GM12878 (cell line): Measurements from ENCODE around the gene TSHR. TPM values are rescaled to one million over a fixed set of nuclear protein-coding genes. Genes with fewer than 3 reads are reported as not detected.
A peak's percentile ranks its signal among the peaks of the same experiment; 100 is the strongest.

ENCODE experiments used
- ATAC-seq: fragments of 200-7000 bp; cut with Tn5 transposase; 3 replicates; pipeline ENCODE4 v1.9.1; 2020; ENCODE audit warnings: mild to moderate bottlenecking, moderate library complexity
- BruUV-seq: library from RNA; stranded (reverse); fragments of 400-500 nt; replicated peaks from 2 replicates; lab custom pipeline; 2021; lab: Mats Ljungman, UMichigan
- CTCF ChIA-PET: fragments of 300-600 bp; sonication (Branson Sonifier 250); formaldehyde crosslinking; extraction: SDS; loops from one replicate; lab custom pipeline; 2021; ENCODE audit warnings: inconsistent platforms; lab: Yijun Ruan, JAX
- POLR2A ChIA-PET: fragments of 350-600 bp; formaldehyde crosslinking; extraction: SDS; loops from one replicate; lab custom pipeline; 2021; ENCODE audit warnings: inconsistent platforms; lab: Charles Lee
- RAD21 ChIA-PET: fragments of 300-600 bp; sonication (Branson Sonifier 250); formaldehyde crosslinking; loops from one replicate; lab custom pipeline; 2023; ENCODE audit warnings: antibody characterized with exemption; ENCODE audit not compliant: unreplicated experiment; lab: Charles Lee
- SMC1A ChIA-PET: fragments of 300-600 bp; sonication (Branson Sonifier 250); formaldehyde crosslinking; loops from one replicate; lab custom pipeline; 2023; ENCODE audit not compliant: unreplicated experiment, uncharacterized antibody; lab: Charles Lee
- DNase-seq: peaks from one replicate; pipeline ENCODE4 v3.0.0-alpha.2; 2011; ENCODE audit warnings: low read depth, low spot score
- FAIRE-seq: peaks from 3 replicates; lab custom pipeline; 2011; peaks lifted over from hg19 to GRCh38; lab: Jason Lieb, UNC
- H2AFZ ChIP-seq: 2 replicates; pipeline ENCODE4 v1.6.0; 2011; ENCODE audit warnings: low read depth, low read length, control low read depth; ENCODE audit not compliant: control insufficient read depth
- H3K27ac ChIP-seq: 2 replicates; pipeline ENCODE4 v1.5.1; 2011; ENCODE audit warnings: control low read depth; ENCODE audit not compliant: control insufficient read depth, insufficient read depth
- H3K27me3 ChIP-seq, 2 experiments: replicated peaks in 1 of 2; 2 replicates each; pipeline versions ENCODE4 v1.6.0 to v1.6.1; 2011; ENCODE audit warnings: low read length in 1 of 2; ENCODE audit not compliant: control insufficient read depth in 2 of 2, insufficient read depth in 2 of 2
- H3K36me3 ChIP-seq, 2 experiments: 2 replicates each; pipeline ENCODE4 v1.5.1; 2011; ENCODE audit warnings: low read length in 1 of 2; ENCODE audit not compliant: control insufficient read depth in 2 of 2, insufficient read depth in 2 of 2
- H3K4me1 ChIP-seq: 2 replicates; pipeline ENCODE4 v1.6.1; 2011; ENCODE audit warnings: mild to moderate bottlenecking, low read length, moderate library complexity, mixed read lengths; ENCODE audit not compliant: control insufficient read depth, insufficient read depth
- H3K4me2 ChIP-seq: 2 replicates; pipeline ENCODE4 v1.6.0; 2011; ENCODE audit warnings: control low read depth; ENCODE audit not compliant: control insufficient read depth, insufficient read depth
- H3K4me3 ChIP-seq: fragments of 200-600 bp; sonication (generic); 2 replicates; pipeline ENCODE4 v1.5.1; 2016
- H3K79me2 ChIP-seq: 2 replicates; pipeline ENCODE4 v1.6.0; 2011; ENCODE audit warnings: low read length; ENCODE audit not compliant: control insufficient read depth, insufficient read depth
- H3K9ac ChIP-seq: 2 replicates; pipeline ENCODE4 v1.8.0; 2011; ENCODE audit warnings: low read length, control low read depth, mixed read lengths; ENCODE audit not compliant: control insufficient read depth, insufficient read depth
- H3K9me3 ChIP-seq: replicated peaks from 3 replicates; pipeline ENCODE4 v1.5.1; 2011; ENCODE audit warnings: mild to moderate bottlenecking, low read length; ENCODE audit not compliant: control insufficient read depth, insufficient read depth
- H4K20me1 ChIP-seq: 2 replicates; pipeline ENCODE4 v1.6.0; 2011; ENCODE audit not compliant: control insufficient read depth, insufficient read depth
- CHD1 ChIP-seq: IDR thresholded peaks from 2 replicates; pipeline ENCODE4 v1.6.1; 2012; ENCODE audit warnings: low read depth, low read length, improper control_type of control experiment
- CHD4 ChIP-seq: fragments of 200-600 bp; sonication (generic); IDR thresholded peaks from 2 replicates; pipeline ENCODE4 v1.6.1; 2016; ENCODE audit warnings: mild to moderate bottlenecking
- CREB1 ChIP-seq: IDR thresholded peaks from 2 replicates; pipeline ENCODE4 v1.6.1; 2012; ENCODE audit warnings: low read depth, mild to moderate bottlenecking, inconsistent platforms
- IKZF1 ChIP-seq: fragments of 450-650 bp; conservative IDR thresholded peaks from 2 replicates; pipeline ENCODE4 v1.6.1; 2017; ENCODE audit warnings: antibody characterized with exemption, mild to moderate bottlenecking
- KLF5 ChIP-seq: fragments of 450-650 bp; IDR thresholded peaks from 2 replicates; pipeline ENCODE4 v1.6.1; 2014; ENCODE audit warnings: mild to moderate bottlenecking; ENCODE audit not compliant: partially characterized antibody
- NBN ChIP-seq: fragments of 450-650 bp; IDR thresholded peaks from 2 replicates; pipeline ENCODE4 v1.6.1; 2016
- NFYA ChIP-seq: IDR thresholded peaks from 2 replicates; pipeline ENCODE4 v1.6.1; 2011; ENCODE audit warnings: low read depth, mild to moderate bottlenecking, low read length, improper control_type of control experiment, borderline replicate concordance
- SREBF2 ChIP-seq: IDR thresholded peaks from 2 replicates; pipeline ENCODE4 v1.6.1; 2012; ENCODE audit warnings: mild to moderate bottlenecking, low read length
- ZBTB11 ChIP-seq: fragments of 450-650 bp; formaldehyde crosslinking; IDR thresholded peaks from 2 replicates; pipeline ENCODE4 v1.5.0; 2022; ENCODE audit warnings: mild to moderate bottlenecking, missing genetic modification characterization
- WGBS: methylation state at CpG from one replicate; pipeline ENCODE4 v1.1.6; 2016; ENCODE audit warnings: low lambda C conversion rate; ENCODE audit not compliant: insufficient replicate concordance, insufficient coverage; ENCODE audit errors: missing lambda C conversion rate; 5-methylcytosine and 5-hydroxymethylcytosine counted together
- in situ Hi-C: fragments of 300-500 bp; cut with MboI; formaldehyde crosslinking; loops from 9 replicates; pipeline ENCODE4 v1.14.3; 2018; ENCODE audit warnings: mixed read lengths
- intact Hi-C: fragments of 100-400 bp; cut with micrococcal nuclease; formaldehyde crosslinking; loops from one replicate; pipeline ENCODE4 v1.14.2; 2022; ENCODE audit not compliant: unreplicated experiment
- polyA plus RNA-seq, 11 experiments: library from polyadenylated mRNA; depleted of rRNA in 4 of 11; unstranded in 6 of 11; stranded (reverse) in 5 of 11; fragments of >200 nt; fragmentation: Nextera tagmentation in 4 of 11; fragmentation: Illumina TruSeq in 1 of 11; extraction: Ambion mirVana in 4 of 11; extraction: Trizol in 1 of 11; gene quantifications; 1 replicate in 1 of 11; 2 replicates in 10 of 11; pipeline versions ENCODE4 v1.2.1 to v1.2.3, GENCODE V29; 2011 to 2016; ENCODE audit warnings: inconsistent platforms in 2 of 11, missing spikeins in 2 of 11, low read depth in 1 of 11
- total RNA-seq, 4 experiments: library from RNA; depleted of rRNA in 3 of 4; stranded (reverse); fragments of >200 nt in 3 of 4; fragmentation: Illumina TruSeq in 1 of 4; extraction: Trizol in 1 of 4; gene quantifications; 2 replicates each; pipeline versions ENCODE4 v1.2.1 to v1.2.3, GENCODE V29; 2013 to 2021

The TSHR gene
- total and polyA plus RNA-seq, 10 of the 15 experiments (the other 5 are each of a cell fraction or from before 2014, with no cell fraction given): 0.06 to 0.31 TPM; not detected in 8

- Histone ChIP-seq H4K20me1 (no peaks in the 10 kb centered on the region), H3K4me3 (no peak overlapping the region), H3K9me3 (no peaks in the 10 kb centered on the region; the same call in 2 of the 3 replicates), H3K79me2 (no peaks in the 10 kb centered on the region), H3K9ac (no peak overlapping the region), H3K4me1 (peaks cover 18% of the 10 kb centered on the region), H2AFZ (no peak overlapping the region), H3K27me3 (peaks cover 0 to 5% of the 10 kb centered on the region in 2 experiments; a peak in 2 of 4 replicates), H3K27ac (no peak overlapping the region), H3K36me3 (no peaks in the 10 kb centered on the region), H3K4me2 (peak overlapping the region; percentile 60)
- DNase-seq (no peak), ATAC-seq (no peak), FAIRE-seq (no peak)
- 73% methylated on average over 3 of the region's 3 CpGs for WGBS
- in situ Hi-C loops: loop anchor here (5.0 kb wide), 2 partner anchors 203 to 508 kb away; no protein-coding TSS in a partner anchor
- ChIA-PET RAD21 (interaction anchor here (0.6 to 6.9 kb wide), 4 partner anchors 28 to 222 kb away, joined by 3 to 64 read pairs (median 5); no protein-coding TSS in a partner anchor), CTCF (interaction anchor here (1.0 to 11.6 kb wide), 5 partner anchors 15 to 212 kb away, joined by 3 to 178 read pairs (median 4); no protein-coding TSS in a partner anchor), SMC1A (interaction anchor here (1.3 to 2.9 kb wide), 4 partner anchors 10 to 31 kb away, joined by 5 to 24 read pairs (median 8); no protein-coding TSS in a partner anchor), POLR2A (interaction anchor here (1.7 kb wide), 1 partner anchor 29 kb away, joined by 3 read pairs; no protein-coding TSS in a partner anchor)
- BruUV-seq: TSS peak; percentile 85
- intact Hi-C loops: loop anchor here (1.0 to 2.0 kb wide), 3 partner anchors 28 to 260 kb away; no protein-coding TSS in a partner anchor
- TF ChIP-seq ZBTB11 (CRISPR knock-in tag): no peak
- TF ChIP-seq SREBF2: no peak
- no peak for TF ChIP-seq IKZF1
- no peak for TF ChIP-seq CHD1
- no peak for TF ChIP-seq CHD4
- no peak for TF ChIP-seq KLF5
- TF ChIP-seq CREB1: no peak
- TF ChIP-seq NBN: no peak
- no peak for TF ChIP-seq NFYA
Observed at GRCh38 chr14:80958939-80959338, 3.5 kb downstream of the TSHR start.
